GM12892 (cell line): ENCODE results near the gene COL18A1.

Experiments used
- POLR2A ChIP-seq: IDR thresholded peaks from 2 replicates; pipeline ENCODE4 v1.6.1; 2011; ENCODE audit warnings: low read depth, low read length, control low read depth
- POLR2AphosphoS5 ChIP-seq: IDR thresholded peaks from 2 replicates; pipeline ENCODE4 v1.6.1; 2011; ENCODE audit warnings: low read depth, low read length, control low read depth
- TAF1 ChIP-seq: IDR thresholded peaks from 2 replicates; pipeline ENCODE4 v1.6.1; 2011; ENCODE audit warnings: low read depth, mild to moderate bottlenecking, control low read depth, low read length, borderline replicate concordance

DNA sequence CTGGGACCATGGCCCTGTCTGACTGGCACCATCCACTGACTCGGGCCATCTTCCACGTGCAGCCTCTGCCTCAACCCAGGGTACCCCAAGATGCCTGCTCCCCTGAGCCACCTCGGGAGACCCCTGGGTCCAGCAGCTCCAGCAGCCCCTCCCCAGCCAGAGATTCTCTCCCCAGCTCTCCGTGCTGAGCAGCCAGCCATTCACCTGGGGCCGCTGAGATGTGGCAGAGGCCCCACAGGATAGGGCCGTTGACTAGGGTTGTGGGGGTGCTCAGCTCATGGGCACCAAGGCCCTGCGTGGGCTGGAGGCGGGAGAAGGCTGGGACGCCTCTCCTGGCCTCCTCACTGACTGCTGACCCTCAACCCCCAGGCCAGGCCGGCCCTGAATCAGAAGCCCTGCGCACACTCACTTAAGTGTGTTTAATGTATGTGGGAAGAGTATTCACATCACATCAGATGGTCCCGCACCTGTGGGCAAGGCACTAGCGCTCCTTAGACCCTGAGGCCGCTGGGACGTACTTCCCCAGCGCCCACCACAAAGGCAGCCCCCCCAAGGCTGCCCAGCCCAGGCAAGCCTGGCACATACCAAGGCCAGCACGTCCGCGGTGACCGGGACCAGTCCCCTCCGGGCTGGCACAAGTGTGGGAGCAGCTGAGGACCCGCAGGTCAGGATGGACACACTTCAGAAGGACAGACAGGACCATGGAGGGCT is 109.5 kb downstream of the COL18A1 start:
- no peak for TF ChIP-seq POLR2AphosphoS5
- no peak for TF ChIP-seq POLR2A
- TF ChIP-seq TAF1 = no peak
